KBM-7 (cell line): Measurements from ENCODE around the gene LPAR2.
"Not testable (repeated sequence)": the region's sequence is repeated elsewhere in the genome, so short reads cannot be mapped to it uniquely, and the experiment has no call there.

Experiments used
- DNase-seq: peaks from one replicate; pipeline ENCODE4 v3.0.0-alpha.2; 2015
- in situ Hi-C: fragments of 300-500 bp; cut with MboI; formaldehyde crosslinking; loops from 2 replicates; pipeline ENCODE4 v1.14.3; 2020; ENCODE audit warnings: low sequenced_read_pairs, low pct_unique_long_range_greater_than_20kb, mixed read lengths

LPAR2 gene

GRCh38 chr19:19610376-19611202 lies 17.4 kb downstream of the LPAR2 start:
- no peak for DNase-seq
- in situ Hi-C loops, result no loop called here

DNA sequence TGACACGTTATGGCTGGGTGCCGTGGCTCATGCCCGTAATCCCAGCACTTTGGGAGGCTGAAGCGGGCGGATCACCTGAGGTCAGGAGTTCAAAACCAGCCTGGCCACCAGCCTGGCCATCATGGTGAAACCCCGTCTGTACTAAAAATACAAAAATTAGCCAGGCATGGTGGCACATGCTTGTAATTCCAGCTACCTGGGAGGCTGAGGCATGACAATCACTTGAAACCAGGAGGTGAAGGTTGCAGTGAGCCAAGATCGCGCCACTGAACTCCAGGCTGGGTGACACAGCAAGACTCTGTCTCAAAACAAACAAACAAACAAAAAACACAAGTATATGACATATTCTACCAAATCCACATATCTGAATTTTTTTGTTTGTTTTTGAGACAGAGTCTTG lies 21.3 kb downstream of the LPAR2 start:
- DNase-seq, in situ Hi-C loops: not testable (repeated sequence)

- no peak for DNase-seq
- in situ Hi-C loops, result no loop called here
These were observed 22.0 kb downstream of the LPAR2 start for GRCh38 chr19:19606021-19606420.

- no peak for DNase-seq
- in situ Hi-C loops, result no loop called here
These were observed 25.2 kb downstream of the LPAR2 start for GRCh38 chr19:19602713-19603324.

- no peak for DNase-seq
- in situ Hi-C loops, result no loop called here
These were observed 25.8 kb downstream of the LPAR2 start for GRCh38 chr19:19602136-19602712.

DNA sequence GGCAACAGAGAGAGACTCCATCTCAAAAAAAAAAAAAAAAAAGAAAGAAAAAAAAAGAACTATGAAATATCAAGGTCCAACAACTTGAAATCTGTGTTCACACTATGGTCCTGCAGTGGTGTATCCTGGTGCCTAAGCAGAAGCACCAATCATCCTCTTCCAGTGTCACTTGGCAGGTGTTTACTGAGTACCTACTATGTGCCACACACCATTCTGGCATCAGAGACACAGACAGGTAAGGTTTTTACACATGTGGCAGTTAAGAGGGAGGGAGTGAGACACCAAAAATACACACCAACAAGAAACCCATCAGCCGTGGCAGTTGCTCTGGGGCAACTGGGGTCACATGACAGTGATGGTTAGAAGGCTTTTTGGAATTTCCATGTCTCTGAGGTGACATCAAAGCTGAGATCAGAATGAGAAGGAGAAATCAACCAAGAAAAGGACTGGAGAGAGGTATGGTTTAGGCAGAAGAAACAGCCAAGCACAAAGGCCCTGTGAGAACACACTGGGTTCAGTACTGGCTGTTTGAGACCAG lies 27.2 kb downstream of the LPAR2 start:
- in situ Hi-C loops, result no loop called here
- no peak for DNase-seq

DNA sequence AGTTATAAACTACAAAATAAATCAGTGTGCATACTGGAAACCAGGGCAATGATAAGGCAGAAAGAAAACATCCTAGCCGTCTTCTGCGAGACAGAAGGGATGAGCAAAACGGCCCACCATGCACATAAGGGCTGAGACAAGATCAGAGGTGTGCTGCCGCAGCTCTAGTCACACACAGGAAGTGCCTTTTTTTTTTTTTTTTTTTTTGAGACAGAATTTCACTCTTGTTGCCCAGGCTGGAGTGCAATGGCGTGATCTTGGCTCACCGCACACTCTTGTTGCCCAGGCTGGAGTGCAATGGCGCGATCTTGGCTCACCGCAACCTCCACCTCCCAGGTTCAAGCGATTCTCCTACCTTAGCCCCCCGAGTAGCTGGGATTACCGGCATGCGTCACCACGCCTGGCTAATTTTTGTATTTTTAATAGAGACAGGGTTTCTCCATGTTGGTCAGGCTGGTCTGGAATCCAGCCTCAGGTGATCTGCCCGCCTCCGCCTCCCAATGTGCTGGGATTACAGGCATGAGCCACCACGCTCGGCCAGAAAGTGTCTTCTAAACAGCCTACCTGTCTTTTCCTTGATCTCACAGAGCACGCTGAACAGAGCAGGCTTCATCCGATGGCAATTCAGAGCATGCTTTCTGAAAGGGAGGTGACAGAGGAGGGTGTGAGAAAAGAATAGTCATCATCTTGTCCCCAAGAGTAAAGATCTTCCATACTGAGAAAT lies 29.1 kb downstream of the LPAR2 start:
- DNase-seq, in situ Hi-C loops: not testable (repeated sequence)

GRCh38 chr19:19597809-19598306 lies 30.2 kb downstream of the LPAR2 start:
- in situ Hi-C loops, result no loop called here
- no peak for DNase-seq

GRCh38 chr19:19595171-19595701 lies 32.8 kb downstream of the LPAR2 start:
- no peak for DNase-seq
- in situ Hi-C loops, result no loop called here

- no peak for DNase-seq
- in situ Hi-C loops, result no loop called here
These were observed 33.6 kb downstream of the LPAR2 start for GRCh38 chr19:19594381-19594780.

DNA sequence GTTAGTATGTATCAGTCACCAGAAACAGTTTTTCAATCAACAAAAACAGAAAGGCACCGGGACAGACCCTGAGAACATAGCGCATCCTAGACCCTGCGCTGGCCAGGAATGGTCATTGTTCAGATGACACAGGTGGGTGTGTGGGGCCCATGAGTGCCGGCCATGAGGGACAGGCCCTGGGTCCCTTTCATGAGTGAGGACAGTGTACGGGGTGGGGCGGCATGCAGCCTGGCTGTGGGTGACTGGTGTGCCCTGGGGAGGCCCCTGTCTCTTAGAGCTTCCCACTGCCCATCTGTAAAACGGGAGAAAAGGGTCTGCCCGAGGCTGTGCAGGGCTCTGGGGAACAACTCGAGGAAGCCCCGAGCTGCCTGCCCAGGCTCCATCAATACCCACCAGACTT lies 35.3 kb downstream of the LPAR2 start:
- in situ Hi-C loops, result no loop called here
- DNase-seq, result no peak

DNA sequence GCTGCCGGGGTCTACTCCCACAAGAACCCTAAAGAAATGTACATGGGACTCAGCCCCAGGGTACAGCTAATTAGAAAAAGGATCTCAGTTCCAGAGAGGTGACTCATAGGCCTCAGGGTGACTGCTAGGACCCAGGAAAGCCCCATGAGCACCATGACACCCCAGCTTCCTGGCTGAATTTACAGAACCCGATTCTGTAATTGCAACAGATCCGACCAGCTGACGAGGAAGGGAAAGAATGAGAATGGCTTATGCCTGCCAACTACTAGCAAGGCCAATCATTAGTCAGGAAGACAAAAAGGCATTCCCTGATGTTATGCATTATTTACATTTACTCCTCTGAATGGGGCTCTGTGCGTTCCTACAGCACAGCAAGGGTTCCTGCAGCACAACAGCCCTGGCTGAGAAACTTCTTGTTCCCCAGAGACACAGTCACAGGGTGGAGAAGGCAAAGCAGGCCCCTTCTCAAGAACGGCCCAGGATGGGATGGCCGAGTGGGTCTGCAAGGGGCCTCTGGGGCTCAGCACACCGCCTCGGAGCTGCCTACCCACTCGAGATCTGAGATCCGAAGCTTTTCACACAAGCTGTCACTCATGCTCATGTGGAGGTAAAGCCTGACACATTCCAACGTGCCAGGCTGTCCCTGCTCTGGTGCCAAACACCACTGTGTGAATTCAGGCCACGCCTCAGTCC lies 36.7 kb downstream of the LPAR2 start:
- in situ Hi-C loops, result no loop called here
- DNase-seq, result no peak

DNA sequence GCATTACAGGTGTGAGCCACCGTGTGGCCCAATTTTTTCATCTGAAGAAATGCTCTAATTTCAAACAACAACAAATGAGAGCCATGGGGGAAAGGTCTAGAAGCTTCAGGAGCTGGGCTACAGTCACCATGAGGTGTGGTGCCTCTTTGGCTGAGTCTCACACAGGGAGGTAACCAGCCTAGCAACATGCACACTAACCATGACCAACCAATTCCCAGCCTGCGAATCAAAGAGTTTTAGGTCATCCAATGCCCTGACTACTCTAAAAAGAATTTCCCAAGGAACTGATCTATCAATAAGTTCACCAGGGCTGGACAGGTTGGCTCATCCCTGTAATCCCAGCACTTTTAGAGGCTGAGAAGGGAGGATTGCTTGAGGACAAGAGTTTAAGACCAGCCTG lies 39.5 kb downstream of the LPAR2 start:
- no peak for DNase-seq

DNA sequence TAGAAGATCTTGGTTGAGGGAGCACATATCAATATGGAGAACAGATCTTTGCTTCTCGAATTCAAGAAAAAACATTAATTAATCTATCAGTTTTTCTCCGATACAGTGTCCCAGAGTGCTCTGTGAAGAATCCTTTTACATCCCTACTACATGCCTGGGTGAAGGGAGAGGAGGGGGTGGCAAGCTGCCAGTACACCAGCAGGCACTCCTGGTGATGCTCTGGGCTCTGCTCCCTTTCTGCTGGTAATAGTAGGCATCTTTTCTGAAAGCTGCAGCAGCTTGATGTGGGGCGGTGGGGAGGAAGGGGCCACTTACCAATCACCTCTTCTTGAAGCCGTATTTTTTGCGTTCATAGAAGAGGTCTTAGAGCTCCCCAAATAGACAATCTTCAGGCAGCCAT lies 40.2 kb downstream of the LPAR2 start:
- in situ Hi-C loops, result no loop called here
- no peak for DNase-seq

More for the DNA sequence above, 39.5 kb downstream of the LPAR2 start:
- in situ Hi-C loops, result no loop called here

- DNase-seq, result no peak
- in situ Hi-C loops, result no loop called here
These were observed 43.7 kb downstream of the LPAR2 start for GRCh38 chr19:19584356-19584755.

- DNase-seq, result no peak
- in situ Hi-C loops, result no loop called here
These were observed 45.5 kb downstream of the LPAR2 start for GRCh38 chr19:19582471-19582870.

DNA sequence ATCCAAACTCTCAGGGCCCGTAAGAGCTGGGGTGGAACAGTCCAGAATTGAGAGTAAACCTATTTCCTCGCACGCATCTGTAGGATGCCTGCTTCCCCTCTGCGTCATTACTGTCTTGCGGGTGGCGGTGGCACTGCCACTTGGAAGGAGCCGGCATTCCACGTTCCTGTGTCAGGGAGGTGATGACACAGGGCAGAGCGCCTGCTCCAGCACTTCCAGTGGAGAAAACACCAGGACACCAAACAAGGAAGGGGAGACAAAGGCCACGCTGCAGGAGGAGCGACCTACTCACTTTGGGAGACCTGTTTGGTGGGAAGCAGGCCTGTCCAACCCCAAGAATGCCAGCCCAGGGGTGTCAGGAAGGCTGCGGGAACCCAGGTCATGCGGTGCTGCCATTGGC lies 46.6 kb downstream of the LPAR2 start:
- in situ Hi-C loops, result no loop called here
- DNase-seq, result no peak

- no peak for DNase-seq
- in situ Hi-C loops, result no loop called here
These were observed 47.6 kb downstream of the LPAR2 start for GRCh38 chr19:19580418-19580817.
